HT-29 (cell line): ENCODE measurements around the gene CNKSR1. TPM values are rescaled to one million over a fixed set of nuclear protein-coding genes. Genes with fewer than 3 reads are reported as not detected.

ENCODE experiments used
- DNase-seq: peaks from one replicate; pipeline ENCODE4 v3.0.0-alpha.2; 2015; ENCODE audit warnings: low spot score
- total RNA-seq: library from RNA; depleted of rRNA; stranded (reverse); fragments of >200 nt; shearing (Covaris generic); gene quantifications from 2 replicates; pipeline ENCODE4 v1.2.3, GENCODE V29; 2014

Gene CNKSR1
- total RNA-seq, 1 experiment from 2014 or later, result 40.4 TPM

GRCh38 chr1:26160527-26161414 lies 16.5 kb upstream of the CNKSR1 start:
- no peak for DNase-seq

- peak; percentile 33 for DNase-seq
Measured at GRCh38 chr1:26161415-26162219, 15.7 kb upstream of the CNKSR1 start.

GRCh38 chr1:26162220-26162709 lies 15.0 kb upstream of the CNKSR1 start:
- no peak for DNase-seq

GRCh38 chr1:26163684-26164035 lies 13.6 kb upstream of the CNKSR1 start:
- DNase-seq, result no peak

GRCh38 chr1:26164036-26164860 lies 13.0 kb upstream of the CNKSR1 start:
- DNase-seq, result no peak

- DNase-seq, result no peak
Measured at GRCh38 chr1:26164861-26165842, 12.1 kb upstream of the CNKSR1 start.

GRCh38 chr1:26166719-26167281 lies 10.5 kb upstream of the CNKSR1 start:
- no peak for DNase-seq

GRCh38 chr1:26168410-26169197 lies 8.7 kb upstream of the CNKSR1 start, which contains the start of gene C1orf232:
Gene C1orf232, minus strand, starts transcription at chr1:26168963. Its CDS starts 464 bp downstream, at chr1:26168499.
- DNase-seq, result no peak

- DNase-seq, result no peak
Measured at GRCh38 chr1:26169198-26169554, 8.1 kb upstream of the CNKSR1 start.

- peak; percentile 92 for DNase-seq
Measured at GRCh38 chr1:26169669-26170471, 7.4 kb upstream of the CNKSR1 start, which contains the start of gene ZNF593. Gene ZNF593, plus strand, starts transcription at chr1:26169908. Its CDS starts 76 bp downstream, at chr1:26169984.

GRCh38 chr1:26170472-26170821 lies 6.8 kb upstream of the CNKSR1 start:
- no peak for DNase-seq

- DNase-seq, result no peak
Measured at GRCh38 chr1:26171084-26172072, 5.9 kb upstream of the CNKSR1 start, which contains the start of gene ZNF593OS. Gene ZNF593OS, minus strand, starts transcription at chr1:26171832. Its CDS starts 171 bp downstream, at chr1:26171661.

GRCh38 chr1:26175346-26175745 lies 1.9 kb upstream of the CNKSR1 start:
- no peak for DNase-seq

GRCh38 chr1:26180010-26180506 lies 2.8 kb downstream of the CNKSR1 start:
- no peak for DNase-seq

- no peak for DNase-seq
Measured at GRCh38 chr1:26181586-26182382, 4.5 kb downstream of the CNKSR1 start.

- DNase-seq, result no peak
Measured at GRCh38 chr1:26182383-26182696, 5.0 kb downstream of the CNKSR1 start.
